HAP-1 (cell line): ENCODE results near the gene NME3.

Experiments
- DNase-seq, 2 experiments: peaks; one replicate each; pipeline ENCODE4 v3.0.0-alpha.2; 2016 to 2020; ENCODE audit warnings: low spot score in 2 of 2
- H3K27me3 ChIP-seq: fragments of 250-450 bp; sonication (Bioruptor Pico); 2 replicates; pipeline ENCODE4 v1.5.1; 2020; ENCODE audit warnings: low read depth, mild to moderate bottlenecking, moderate library complexity
- H3K36me3 ChIP-seq: fragments of 250-450 bp; sonication (Bioruptor Pico); replicated peaks from 2 replicates; pipeline ENCODE4 v1.5.1; 2020; ENCODE audit warnings: mild to moderate bottlenecking
- H3K4me1 ChIP-seq: fragments of 250-450 bp; sonication (Bioruptor Pico); 2 replicates; pipeline ENCODE4 v1.5.1; 2020; ENCODE audit warnings: mild to moderate bottlenecking
- H3K4me3 ChIP-seq: fragments of 250-450 bp; sonication (Bioruptor Pico); 2 replicates; pipeline ENCODE4 v1.5.1; 2020; ENCODE audit warnings: mild to moderate bottlenecking, moderate library complexity
- H3K9me3 ChIP-seq: fragments of 250-450 bp; sonication (Bioruptor Pico); 2 replicates; pipeline ENCODE4 v1.5.1; 2020; ENCODE audit warnings: mild to moderate bottlenecking, moderate library complexity
- in situ Hi-C: fragments of 300-500 bp; cut with MboI; formaldehyde crosslinking; loops from 3 replicates; pipeline ENCODE4 v1.14.3; 2020; ENCODE audit warnings: low sequenced_read_pairs, inconsistent platforms, mixed read lengths

NME3 gene

DNA sequence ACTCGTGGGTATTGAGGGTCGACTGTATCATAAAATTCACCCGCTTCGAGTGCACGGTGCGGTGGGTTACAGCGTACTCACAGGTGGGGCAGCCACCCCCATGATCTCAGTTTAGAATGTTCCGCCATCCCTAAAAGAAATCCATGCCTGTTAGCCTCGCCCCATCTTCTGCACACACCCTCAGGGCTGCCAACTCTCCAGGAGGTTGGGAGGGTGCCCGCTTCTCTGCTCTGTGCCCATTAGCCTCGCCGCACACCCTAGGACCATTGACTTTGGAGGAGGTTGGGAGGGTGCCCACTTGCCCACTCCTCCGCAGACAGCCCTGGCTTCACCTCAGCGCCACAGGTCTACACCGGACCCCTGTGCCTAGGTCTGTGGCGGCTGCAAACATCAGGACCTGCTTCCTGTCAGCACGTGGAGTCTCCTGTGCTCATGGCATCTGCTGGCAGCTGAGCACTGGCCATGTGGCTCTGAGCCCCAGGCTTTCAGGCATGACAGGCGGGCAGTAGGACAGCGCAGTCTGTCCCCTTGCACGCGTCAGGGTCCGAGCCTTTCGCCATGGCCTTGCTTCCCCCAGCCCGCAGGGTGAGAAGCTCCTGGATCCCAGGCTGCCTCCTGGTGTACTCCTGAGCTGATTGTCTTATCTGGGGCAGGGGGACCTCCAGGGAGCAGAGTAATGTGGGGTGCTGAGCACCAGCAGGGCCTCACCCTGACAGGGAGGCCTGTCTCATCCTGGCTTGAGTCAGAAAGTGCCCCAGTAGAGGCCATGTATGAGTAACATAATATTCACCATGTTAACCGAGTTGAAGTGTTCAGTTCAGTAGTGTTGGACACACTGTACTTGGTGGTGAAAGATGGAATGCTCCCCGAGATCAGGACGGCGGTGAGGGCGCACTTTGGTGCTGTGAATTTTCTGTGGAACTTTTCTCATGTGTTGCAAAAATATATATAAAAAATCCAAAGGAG is 21.9 kb downstream of the NME3 start:
- peaks cover 22% of the 10 kb centered on the region for H3K36me3 ChIP-seq
- H3K27me3 ChIP-seq, result no peaks in the 10 kb centered on the region
- no peaks in the 10 kb centered on the region for H3K9me3 ChIP-seq
- in situ Hi-C loops, result no loop called here
- no peaks in the 10 kb centered on the region for H3K4me1 ChIP-seq
- no peak for DNase-seq
- H3K4me3 ChIP-seq, result no peak overlapping the region

GRCh38 chr16:1747934-1748333 is 23.4 kb downstream of the NME3 start:
- Histone ChIP-seq H3K4me3 (no peak overlapping the region), H3K36me3 (peaks cover 22% of the 10 kb centered on the region), H3K9me3 (no peaks in the 10 kb centered on the region), H3K27me3 (no peaks in the 10 kb centered on the region), H3K4me1 (no peaks in the 10 kb centered on the region)
- no peak for DNase-seq
- in situ Hi-C loops, result no loop called here

DNA sequence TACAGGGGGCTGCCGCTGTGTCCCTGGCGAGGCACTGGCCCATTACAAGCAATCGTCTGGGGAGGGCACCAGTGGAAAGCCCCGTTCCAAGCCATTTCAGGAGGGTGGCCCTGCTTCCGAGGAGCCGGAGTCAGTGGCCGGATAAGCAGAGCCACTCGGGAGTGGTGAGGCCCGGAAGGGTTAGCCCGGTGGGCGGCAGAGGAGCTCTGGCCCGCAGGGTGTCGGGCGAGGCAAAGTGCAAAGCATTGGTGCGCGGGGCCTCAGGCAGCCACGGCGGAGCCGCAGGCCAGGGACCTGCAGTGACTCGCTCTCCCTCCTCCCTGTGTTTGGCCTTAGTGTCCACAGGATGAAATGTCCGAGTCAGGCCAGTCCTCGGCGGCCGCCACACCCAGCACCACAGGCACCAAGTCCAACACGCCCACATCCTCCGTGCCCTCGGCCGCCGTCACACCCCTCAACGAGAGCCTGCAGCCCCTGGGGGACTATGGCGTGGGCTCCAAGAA is 24.6 kb downstream of the NME3 start:
- DNase-seq, result no peak
- Histone ChIP-seq H3K9me3 (no peaks in the 10 kb centered on the region), H3K36me3 (peaks cover 15% of the 10 kb centered on the region), H3K4me3 (no peak overlapping the region), H3K27me3 (no peaks in the 10 kb centered on the region), H3K4me1 (no peaks in the 10 kb centered on the region)
- in situ Hi-C loops, result no loop called here

DNA sequence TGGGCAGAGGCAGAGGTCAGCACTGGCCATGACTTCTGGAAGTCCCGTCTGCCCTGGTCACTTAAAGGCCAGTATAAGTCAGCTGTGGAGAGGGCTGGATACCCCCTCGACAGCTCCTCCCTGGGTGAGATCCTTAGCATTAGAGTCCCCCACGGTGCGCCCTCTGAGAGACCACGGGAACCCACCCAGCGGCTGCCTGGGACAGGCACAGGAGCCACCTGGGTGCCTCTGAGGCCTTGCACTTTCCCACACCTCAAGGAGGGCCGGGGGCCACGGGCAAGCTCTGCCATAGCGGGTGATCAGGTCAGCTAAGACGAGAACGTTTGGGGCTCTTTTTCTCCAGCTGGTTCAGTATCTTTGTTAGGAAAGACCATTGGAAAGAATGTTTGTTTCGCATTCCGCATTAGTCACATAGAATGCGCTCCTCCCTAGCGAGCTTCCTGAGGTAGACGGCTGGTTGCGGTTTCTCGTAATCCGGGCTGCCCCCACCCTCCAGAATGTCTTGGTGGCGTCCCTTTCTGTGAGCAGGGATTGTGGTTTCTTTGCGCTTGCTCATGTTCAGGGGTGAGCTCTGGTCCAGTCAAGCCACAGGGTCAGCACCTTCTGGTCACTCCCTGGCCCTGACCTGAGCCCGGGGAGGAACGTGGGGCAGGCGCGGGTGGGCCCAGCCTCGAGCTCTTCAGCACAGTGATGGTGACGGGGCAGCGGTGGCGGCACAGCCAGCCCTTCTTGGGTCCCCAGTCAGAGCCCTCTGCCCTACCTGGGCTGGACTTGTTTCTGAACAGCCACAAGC is 25.2 kb downstream of the NME3 start:
- no peak for DNase-seq
- peaks cover 10% of the 10 kb centered on the region for H3K36me3 ChIP-seq

GRCh38 chr16:1745181-1745899 is 26.0 kb downstream of the NME3 start:
- no peaks in the 10 kb centered on the region for H3K27me3 ChIP-seq
- peaks cover 7% of the 10 kb centered on the region for H3K36me3 ChIP-seq
- in situ Hi-C loops, result no loop called here
- DNase-seq, result no peak
- no peaks in the 10 kb centered on the region for H3K4me1 ChIP-seq
- no peak overlapping the region for H3K4me3 ChIP-seq
- no peaks in the 10 kb centered on the region for H3K9me3 ChIP-seq

More for the DNA sequence above, 25.2 kb downstream of the NME3 start:
- Histone ChIP-seq H3K4me1 (no peaks in the 10 kb centered on the region), H3K9me3 (no peaks in the 10 kb centered on the region), H3K4me3 (no peak overlapping the region), H3K27me3 (no peaks in the 10 kb centered on the region)
- in situ Hi-C loops, result no loop called here

- DNase-seq, result no peak
- no peaks in the 10 kb centered on the region for H3K27me3 ChIP-seq
- H3K36me3 ChIP-seq, result peaks cover 7% of the 10 kb centered on the region
- no peaks in the 10 kb centered on the region for H3K9me3 ChIP-seq
- in situ Hi-C loops, result no loop called here
- H3K4me1 ChIP-seq, result no peaks in the 10 kb centered on the region
- H3K4me3 ChIP-seq, result no peak overlapping the region
Observed at GRCh38 chr16:1744338-1744840, 27.0 kb downstream of the NME3 start.

- H3K4me3 ChIP-seq, result no peak overlapping the region
- H3K4me1 ChIP-seq, result no peaks in the 10 kb centered on the region
- H3K36me3 ChIP-seq, result peaks cover 7% of the 10 kb centered on the region
- DNase-seq, result no peak
- in situ Hi-C loops, result no loop called here
- no peaks in the 10 kb centered on the region for H3K9me3 ChIP-seq
- no peaks in the 10 kb centered on the region for H3K27me3 ChIP-seq
Observed at GRCh38 chr16:1743376-1744337, 27.7 kb downstream of the NME3 start.

- no peaks in the 10 kb centered on the region for H3K9me3 ChIP-seq
- no peak overlapping the region for H3K4me3 ChIP-seq
- in situ Hi-C loops, result no loop called here
- H3K27me3 ChIP-seq, result no peaks in the 10 kb centered on the region
- peaks cover 7% of the 10 kb centered on the region; the same call in 1 of the 2 replicates for H3K36me3 ChIP-seq
- no peaks in the 10 kb centered on the region for H3K4me1 ChIP-seq
- DNase-seq, result no peak
Observed at GRCh38 chr16:1741553-1742165, 29.7 kb downstream of the NME3 start.

DNA sequence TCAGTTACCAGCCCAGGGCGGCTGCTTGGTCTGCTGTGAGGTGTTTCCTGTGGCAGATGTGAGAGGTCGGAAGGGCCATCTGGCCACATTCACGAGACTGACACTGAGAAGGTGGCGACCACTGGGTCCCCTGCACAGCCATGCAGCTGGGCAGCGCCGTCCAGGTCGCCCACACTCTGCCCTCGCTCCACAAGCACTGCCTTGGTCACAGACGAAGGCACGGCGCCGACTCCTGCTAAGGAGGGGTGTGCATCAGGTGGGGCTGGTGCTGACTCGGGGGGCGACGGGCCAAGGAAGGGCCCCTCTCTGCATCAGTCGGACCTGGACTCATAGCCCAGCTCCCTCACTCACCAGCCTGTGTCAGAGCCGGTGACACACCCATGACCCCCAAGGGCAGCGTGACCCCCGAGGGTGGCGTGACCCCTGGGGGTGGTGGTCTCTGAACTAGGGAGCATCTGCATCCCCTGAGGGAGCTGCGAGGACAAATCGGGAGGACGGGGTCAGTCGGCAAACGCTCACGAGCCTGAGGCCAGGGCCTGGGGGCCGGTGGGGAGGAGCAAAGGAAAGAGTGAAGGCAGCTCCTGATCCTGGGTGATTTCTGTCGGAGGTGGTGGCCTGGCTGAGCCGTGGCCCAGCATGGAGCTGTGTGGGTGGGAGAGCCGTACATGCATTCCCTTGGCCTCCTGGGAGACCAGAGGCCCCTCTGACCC is 30.4 kb downstream of the NME3 start:
- no peak for DNase-seq
- H3K9me3 ChIP-seq, result no peaks in the 10 kb centered on the region
- H3K27me3 ChIP-seq, result no peaks in the 10 kb centered on the region
- in situ Hi-C loops, result no loop called here
- H3K4me3 ChIP-seq, result no peak overlapping the region
- H3K36me3 ChIP-seq, result peaks cover 7% of the 10 kb centered on the region; the same call in 1 of the 2 replicates
- no peaks in the 10 kb centered on the region for H3K4me1 ChIP-seq

DNA sequence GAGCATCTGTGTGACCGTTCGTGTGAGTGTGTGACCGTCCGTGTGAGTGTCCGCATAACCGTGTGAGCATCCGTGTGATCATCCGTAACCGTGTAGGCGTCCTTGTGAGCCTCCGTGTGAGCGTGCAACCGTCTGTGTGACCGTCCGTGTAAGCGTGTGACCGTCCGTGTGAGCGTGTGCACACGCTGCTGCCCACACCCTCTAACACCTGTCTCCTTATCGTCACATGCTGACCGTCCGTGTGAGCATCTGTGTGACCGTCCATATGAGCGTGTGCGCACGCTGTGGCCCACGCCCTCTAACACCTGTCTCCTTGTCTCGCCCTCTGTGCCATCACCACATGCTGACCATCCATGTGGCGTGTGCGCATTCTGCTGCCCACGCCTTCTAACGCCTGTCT is 31.1 kb downstream of the NME3 start:
- H3K4me1 ChIP-seq, result no peaks in the 10 kb centered on the region
- H3K9me3 ChIP-seq, result no peaks in the 10 kb centered on the region
- no peak overlapping the region for H3K4me3 ChIP-seq
- no peak for DNase-seq
- no peaks in the 10 kb centered on the region for H3K27me3 ChIP-seq
- H3K36me3 ChIP-seq, result peaks cover 7% of the 10 kb centered on the region; the same call in 1 of the 2 replicates
- in situ Hi-C loops, result no loop called here

GRCh38 chr16:1734816-1735215 is 36.5 kb downstream of the NME3 start:
- no peaks in the 10 kb centered on the region for H3K9me3 ChIP-seq
- no peak overlapping the region for H3K4me3 ChIP-seq
- no peaks in the 10 kb centered on the region for H3K4me1 ChIP-seq
- DNase-seq, result no peak
- no peaks in the 10 kb centered on the region for H3K27me3 ChIP-seq
- peaks cover 5% of the 10 kb centered on the region for H3K36me3 ChIP-seq
- in situ Hi-C loops, result no loop called here

GRCh38 chr16:1734123-1734522 is 37.2 kb downstream of the NME3 start:
- Histone ChIP-seq H3K4me3 (no peak overlapping the region), H3K4me1 (no peaks in the 10 kb centered on the region), H3K36me3 (peaks cover 8% of the 10 kb centered on the region), H3K9me3 (no peaks in the 10 kb centered on the region), H3K27me3 (no peaks in the 10 kb centered on the region)
- no peak for DNase-seq
- in situ Hi-C loops, result no loop called here
